Liver (tissue), 3 donors: Measurements from ENCODE around the gene LRRD1.

Experiments used
- ATF3 ChIP-seq: IDR thresholded peaks from 2 replicates; pipeline ENCODE4 v1.6.1; 2016; ENCODE audit warnings: antibody characterized with exemption
- EGR1 ChIP-seq, 2 donors: IDR thresholded peaks; 2 replicates each; pipeline ENCODE4 v1.6.1; 2016 to 2018; ENCODE audit warnings: antibody characterized with exemption in 2 of 2, low read depth in 2 of 2
- FOXA1 ChIP-seq: IDR thresholded peaks from 2 replicates; pipeline ENCODE4 v1.6.1; 2016; ENCODE audit warnings: antibody characterized with exemption
- MAX ChIP-seq: IDR thresholded peaks from 2 replicates; pipeline ENCODE4 v1.6.1; 2016; ENCODE audit warnings: antibody characterized with exemption
- RAD21 ChIP-seq, 2 donors: IDR thresholded peaks; 2 replicates each; pipeline ENCODE4 v1.6.1; 2016; ENCODE audit warnings: antibody characterized with exemption in 2 of 2, mild to moderate bottlenecking in 2 of 2
- RXRA ChIP-seq, 2 donors: IDR thresholded peaks; 2 replicates each; pipeline ENCODE4 v1.6.1; 2017 to 2018; ENCODE audit warnings: antibody characterized with exemption in 2 of 2, mild to moderate bottlenecking in 1 of 2
- YY1 ChIP-seq: IDR thresholded peaks from 2 replicates; pipeline ENCODE4 v1.6.1; 2016; ENCODE audit warnings: antibody characterized with exemption, mild to moderate bottlenecking
- TF ChIP-seq, protein P1 (sequence below): fragments of 150-350 bp; IDR thresholded peaks from 2 replicates; pipeline ENCODE4 v1.5.1; 2017; ENCODE audit warnings: improper control_type of control experiment, low read depth, low read length; ENCODE audit not compliant: missing input control
- donor health status: healthy.
- donor health status: healthy.

DNA sequence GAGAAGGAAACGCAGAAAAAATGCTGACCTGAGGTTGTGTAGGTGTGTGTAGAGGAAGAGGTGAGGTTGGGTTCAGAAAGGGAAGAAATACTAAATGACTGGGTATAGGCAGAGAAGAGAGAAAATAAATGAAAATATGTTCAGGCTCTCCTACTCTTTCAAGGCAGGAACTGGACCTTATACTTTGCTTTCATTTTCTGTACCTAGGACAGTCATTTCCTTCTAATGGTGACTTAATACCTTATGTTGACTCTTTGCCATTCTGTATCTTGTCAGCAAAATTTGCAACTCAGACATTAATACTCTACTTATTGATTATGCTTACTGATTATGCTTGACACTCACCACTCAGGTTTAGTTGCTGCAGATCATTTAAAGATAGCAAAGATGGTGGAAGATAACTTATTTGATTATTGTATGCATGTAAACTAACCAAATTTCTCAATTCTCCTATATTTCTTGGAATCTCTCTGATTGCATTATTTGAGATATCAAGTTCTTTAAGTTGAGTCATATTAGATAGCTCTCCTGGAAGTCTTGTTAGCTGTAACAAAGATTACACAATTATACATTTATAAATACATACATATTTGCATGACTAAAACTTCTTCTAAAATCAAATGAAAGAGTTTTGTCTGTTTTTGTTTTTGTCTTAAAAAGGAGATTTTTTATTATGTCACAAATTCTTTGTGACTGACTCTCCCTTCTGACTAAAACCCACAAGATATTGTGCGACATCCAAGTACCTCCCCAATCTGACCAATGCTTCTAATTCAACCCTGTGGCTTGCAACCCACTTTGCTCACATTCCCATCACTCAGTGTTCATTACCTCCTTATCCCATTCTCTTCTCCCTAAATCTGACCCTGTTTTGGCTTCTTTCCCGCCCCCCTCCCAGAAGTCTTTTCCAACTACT is 20.0 kb downstream of the LRRD1 start:
- TF ChIP-seq MAX: no peak
- TF ChIP-seq, protein P1, sequence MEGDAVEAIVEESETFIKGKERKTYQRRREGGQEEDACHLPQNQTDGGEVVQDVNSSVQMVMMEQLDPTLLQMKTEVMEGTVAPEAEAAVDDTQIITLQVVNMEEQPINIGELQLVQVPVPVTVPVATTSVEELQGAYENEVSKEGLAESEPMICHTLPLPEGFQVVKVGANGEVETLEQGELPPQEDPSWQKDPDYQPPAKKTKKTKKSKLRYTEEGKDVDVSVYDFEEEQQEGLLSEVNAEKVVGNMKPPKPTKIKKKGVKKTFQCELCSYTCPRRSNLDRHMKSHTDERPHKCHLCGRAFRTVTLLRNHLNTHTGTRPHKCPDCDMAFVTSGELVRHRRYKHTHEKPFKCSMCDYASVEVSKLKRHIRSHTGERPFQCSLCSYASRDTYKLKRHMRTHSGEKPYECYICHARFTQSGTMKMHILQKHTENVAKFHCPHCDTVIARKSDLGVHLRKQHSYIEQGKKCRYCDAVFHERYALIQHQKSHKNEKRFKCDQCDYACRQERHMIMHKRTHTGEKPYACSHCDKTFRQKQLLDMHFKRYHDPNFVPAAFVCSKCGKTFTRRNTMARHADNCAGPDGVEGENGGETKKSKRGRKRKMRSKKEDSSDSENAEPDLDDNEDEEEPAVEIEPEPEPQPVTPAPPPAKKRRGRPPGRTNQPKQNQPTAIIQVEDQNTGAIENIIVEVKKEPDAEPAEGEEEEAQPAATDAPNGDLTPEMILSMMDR: no peak
- no peak for TF ChIP-seq EGR1 (IDR thresholded peaks at IDR 0.05; ENCODE audit: low read depth in 2 of 2)
- no peak for TF ChIP-seq ATF3
- no peak for TF ChIP-seq YY1
- TF ChIP-seq RXRA (IDR thresholded peaks at IDR 0.05): no peak
- no peak for TF ChIP-seq FOXA1
- no peak for TF ChIP-seq RAD21 (IDR thresholded peaks at IDR 0.05)
